Fibroblast of peridontal ligament (primary cell): ENCODE measurements around the gene CRISPLD2.
A peak's percentile ranks its signal among the peaks of the same experiment; 100 is the strongest.
"Not testable (repeated sequence)": the region's sequence is repeated elsewhere in the genome, so short reads cannot be mapped to it uniquely, and the experiment has no call there.

Experiments
- DNase-seq: peaks from one replicate; pipeline ENCODE4 v3.0.0-alpha.2; 2010; ENCODE audit errors: extremely low read depth

CRISPLD2 gene

GRCh38 chr16:84839956-84840355, 20.2 kb downstream of the CRISPLD2 start:
- DNase-seq, result peak; percentile 78

GRCh38 chr16:84840687-84841627, 21.2 kb downstream of the CRISPLD2 start:
- DNase-seq, result no peak

- no peak for DNase-seq
These were observed 22.1 kb downstream of the CRISPLD2 start for GRCh38 chr16:84841787-84842300.

- no peak for DNase-seq
These were observed 22.8 kb downstream of the CRISPLD2 start for GRCh38 chr16:84842516-84843148.

- peak; percentile 9 for DNase-seq
These were observed 23.6 kb downstream of the CRISPLD2 start for GRCh38 chr16:84843149-84844048.

- DNase-seq, result peak; percentile 11
These were observed 24.2 kb downstream of the CRISPLD2 start for GRCh38 chr16:84844049-84844350.

GRCh38 chr16:84844559-84845495, 25.0 kb downstream of the CRISPLD2 start:
- DNase-seq, result no peak

- DNase-seq, result no peak
These were observed 25.8 kb downstream of the CRISPLD2 start for GRCh38 chr16:84845496-84846002.

- DNase-seq, result no peak
These were observed 28.0 kb downstream of the CRISPLD2 start for GRCh38 chr16:84847564-84848355.

- DNase-seq, result no peak
These were observed 29.3 kb downstream of the CRISPLD2 start for GRCh38 chr16:84848986-84849634.

GRCh38 chr16:84849751-84850150, 30.0 kb downstream of the CRISPLD2 start:
- DNase-seq, result no peak

- no peak for DNase-seq
These were observed 30.9 kb downstream of the CRISPLD2 start for GRCh38 chr16:84850714-84851113.

GRCh38 chr16:84851192-84852127, 31.7 kb downstream of the CRISPLD2 start:
- DNase-seq, result peak; percentile 80

- DNase-seq, result no peak
These were observed 33.7 kb downstream of the CRISPLD2 start for GRCh38 chr16:84853534-84853933.

- DNase-seq, result peak; percentile 71
These were observed 35.0 kb downstream of the CRISPLD2 start for GRCh38 chr16:84854759-84855158.

GRCh38 chr16:84855435-84856202, 35.8 kb downstream of the CRISPLD2 start:
- DNase-seq, result not testable (repeated sequence)

- not testable (repeated sequence) for DNase-seq
These were observed 36.4 kb downstream of the CRISPLD2 start for GRCh38 chr16:84856203-84856581.
